Measurements from ENCODE around the gene POLG2. TPM values are rescaled to one million over a fixed set of nuclear protein-coding genes. Genes with fewer than 3 reads are reported as not detected.

POLG2 gene
- 7.7 and 8.4 TPM in 2 replicates for polyA plus RNA-seq (2013)

DNA sequence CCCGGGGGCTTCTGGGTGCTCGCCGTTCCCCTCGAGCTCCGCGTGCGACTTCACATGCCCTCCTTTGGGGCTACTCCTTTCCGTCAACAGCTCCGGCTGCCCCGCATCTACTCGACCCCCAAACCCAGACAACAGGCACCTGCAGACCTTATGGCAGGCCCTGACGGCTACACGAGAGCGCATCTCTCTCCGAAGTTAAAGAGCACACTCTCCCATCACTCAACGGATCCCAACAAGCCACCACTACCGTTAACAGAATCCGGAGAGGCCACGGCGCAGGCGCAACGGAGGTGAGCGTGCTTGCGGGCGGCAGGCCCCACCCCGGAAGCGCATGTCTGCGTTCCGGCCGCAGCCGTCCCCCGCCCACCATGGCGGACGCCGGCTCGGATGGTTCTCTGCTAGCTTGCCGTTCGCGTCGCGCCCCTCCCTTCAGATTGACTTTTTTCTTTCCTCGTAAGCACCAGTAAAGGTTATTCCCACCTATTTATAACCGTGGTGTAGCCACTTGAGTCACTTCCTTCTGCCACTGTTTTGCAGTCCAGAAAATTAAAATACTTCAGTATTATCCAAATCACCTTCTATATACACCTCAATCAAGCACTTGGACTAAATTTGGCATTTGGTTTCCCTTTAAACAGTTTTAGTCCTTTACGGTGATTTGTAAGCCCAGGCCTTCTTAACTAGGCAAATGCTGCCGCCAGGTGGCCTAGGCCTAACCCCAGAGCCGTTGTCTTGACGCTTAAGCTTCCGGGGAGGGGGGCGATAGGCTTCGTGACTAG lies at the start of gene POLG2:
Gene POLG2, minus strand, starts transcription at position 269 of the 779 bp plus-strand sequence. Its CDS starts 86 bp downstream, at position 183.
- no peak within 1 kb of the TSS for H3K23ac ChIP-seq (ENCODE audit: low read length)
- H3K79me1 ChIP-seq (ENCODE audit: low read length), result peaks cover 4% of the 10 kb centered on the region
- no peak within 1 kb of the TSS for H4K91ac ChIP-seq (ENCODE audit: low read depth, low read length)
- peak within 1 kb of the TSS; percentile 77 for H3K4me3 ChIP-seq (ENCODE audit: low read depth, low read length)
- H3K4me2 ChIP-seq (ENCODE audit: low read length), result peak within 1 kb of the TSS; percentile 76
- peaks cover 3% of the 10 kb centered on the region for H3K79me2 ChIP-seq (ENCODE audit: control insufficient read depth, insufficient read depth, low read length, poor library complexity)
- peaks cover 2 to 3% of the 10 kb centered on the region in 2 experiments for H3K4me1 ChIP-seq (ENCODE audit: control insufficient read depth in 1 of 2, insufficient read depth in 2 of 2, low read length in 2 of 2)
- H3K18ac ChIP-seq (ENCODE audit: low read length), result peak within 1 kb of the TSS; percentile 30
- H3K36me3 ChIP-seq (ENCODE audit: control insufficient read depth in 1 of 2, insufficient read depth in 2 of 2, low read length in 2 of 2), result peaks cover 5 to 22% of the 10 kb centered on the region in 2 experiments
- peak; percentile 94 to 97 for DNase-seq
- H2BK12ac ChIP-seq (ENCODE audit: low read length), result no peak within 1 kb of the TSS
- no peak within 1 kb of the TSS for H2BK120ac ChIP-seq (ENCODE audit: insufficient read depth, low read length, poor library complexity)
- peak within 1 kb of the TSS; percentile 30 for H4K8ac ChIP-seq (ENCODE audit: low read depth, low read length)
- WGBS (ENCODE audit: extremely low coverage, insufficient coverage, insufficient read length), result no CpG with 5 or more reads among the region's 50 CpGs
- no peaks in the 10 kb centered on the region for H3K27me3 ChIP-seq (ENCODE audit: insufficient read depth, low read length)
- peak within 1 kb of the TSS; percentile 27 for H2AFZ ChIP-seq (ENCODE audit: insufficient read depth, low read length, poor library complexity)
- H2BK5ac ChIP-seq (ENCODE audit: low read depth, low read length, poor library complexity), result no peak within 1 kb of the TSS
- peak within 1 kb of the TSS; percentile 77 for H3K27ac ChIP-seq (ENCODE audit: low read depth, low read length)
- H3K9ac ChIP-seq (ENCODE audit: low read length), result peak within 1 kb of the TSS; percentile 74
- H2AK5ac ChIP-seq (ENCODE audit: low read length), result no peak within 1 kb of the TSS
- no peaks in the 10 kb centered on the region for H3K9me3 ChIP-seq (ENCODE audit: insufficient read depth, low read depth, low read length)
- peak within 1 kb of the TSS; percentile 26 for H3K14ac ChIP-seq (ENCODE audit: low read length)
- peak within 1 kb of the TSS; percentile 4 for H4K12ac ChIP-seq (ENCODE audit: low read depth, low read length)
- peak within 1 kb of the TSS; percentile 27 for H3K4ac ChIP-seq (ENCODE audit: low read depth, low read length)

DNA sequence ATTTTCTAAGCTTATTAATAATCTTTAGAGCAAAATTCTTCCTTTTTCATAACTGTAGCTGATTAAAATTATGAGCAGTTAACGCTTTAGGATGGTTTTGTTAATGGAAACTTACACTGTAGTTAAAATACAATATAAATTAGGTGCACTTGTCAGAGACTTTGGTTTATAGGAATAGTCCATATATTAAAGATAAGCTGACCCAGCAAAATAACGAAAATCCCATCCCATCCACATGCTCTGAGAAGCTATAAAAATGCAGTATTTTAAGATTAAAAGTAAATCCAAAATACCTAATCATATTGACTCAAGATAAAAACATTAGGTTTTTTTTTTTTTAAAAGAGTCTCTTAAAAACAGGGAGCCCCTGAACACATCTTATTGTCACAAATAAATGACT lies 47.9 kb upstream of the POLG2 start:
- no peaks in the 10 kb centered on the region for H3K4me1 ChIP-seq (ENCODE audit: control insufficient read depth in 1 of 2, insufficient read depth in 2 of 2, low read length in 2 of 2)
- H3K4me3 ChIP-seq (ENCODE audit: low read depth, low read length), result no peak overlapping the region
- H3K79me1 ChIP-seq (ENCODE audit: low read length), result no peaks in the 10 kb centered on the region
- no peak overlapping the region for H3K14ac ChIP-seq (ENCODE audit: low read length)
- no peak overlapping the region for H3K23ac ChIP-seq (ENCODE audit: low read length)
- H2BK120ac ChIP-seq (ENCODE audit: insufficient read depth, low read length, poor library complexity), result no peak overlapping the region
- H3K27me3 ChIP-seq (ENCODE audit: insufficient read depth, low read length), result no peaks in the 10 kb centered on the region
- WGBS (ENCODE audit: extremely low coverage, insufficient coverage, insufficient read length), result no CpG with 5 or more reads among the region's 2 CpGs
- H3K4me2 ChIP-seq (ENCODE audit: low read length), result no peak overlapping the region
- no peak overlapping the region for H2AK5ac ChIP-seq (ENCODE audit: low read length)
- H3K9me3 ChIP-seq (ENCODE audit: insufficient read depth, low read depth, low read length), result peaks cover 2% of the 10 kb centered on the region
- DNase-seq, result no peak
- no peaks in the 10 kb centered on the region for H3K79me2 ChIP-seq (ENCODE audit: control insufficient read depth, insufficient read depth, low read length, poor library complexity)
- no peak overlapping the region for H2AFZ ChIP-seq (ENCODE audit: insufficient read depth, low read length, poor library complexity)
- no peak overlapping the region for H3K18ac ChIP-seq (ENCODE audit: low read length)
- no peak overlapping the region for H3K9ac ChIP-seq (ENCODE audit: low read length)
- no peak overlapping the region for H2BK12ac ChIP-seq (ENCODE audit: low read length)
- no peak overlapping the region for H4K91ac ChIP-seq (ENCODE audit: low read depth, low read length)
- no peak overlapping the region for H4K12ac ChIP-seq (ENCODE audit: low read depth, low read length)
- H2BK5ac ChIP-seq (ENCODE audit: low read depth, low read length, poor library complexity), result no peak overlapping the region
- peaks cover 19 to 37% of the 10 kb centered on the region in 2 experiments for H3K36me3 ChIP-seq (ENCODE audit: control insufficient read depth in 1 of 2, insufficient read depth in 2 of 2, low read length in 2 of 2)
- no peak overlapping the region for H4K8ac ChIP-seq (ENCODE audit: low read depth, low read length)
- H3K27ac ChIP-seq (ENCODE audit: low read depth, low read length), result no peak overlapping the region
- H3K4ac ChIP-seq (ENCODE audit: low read depth, low read length), result no peak overlapping the region

DNA sequence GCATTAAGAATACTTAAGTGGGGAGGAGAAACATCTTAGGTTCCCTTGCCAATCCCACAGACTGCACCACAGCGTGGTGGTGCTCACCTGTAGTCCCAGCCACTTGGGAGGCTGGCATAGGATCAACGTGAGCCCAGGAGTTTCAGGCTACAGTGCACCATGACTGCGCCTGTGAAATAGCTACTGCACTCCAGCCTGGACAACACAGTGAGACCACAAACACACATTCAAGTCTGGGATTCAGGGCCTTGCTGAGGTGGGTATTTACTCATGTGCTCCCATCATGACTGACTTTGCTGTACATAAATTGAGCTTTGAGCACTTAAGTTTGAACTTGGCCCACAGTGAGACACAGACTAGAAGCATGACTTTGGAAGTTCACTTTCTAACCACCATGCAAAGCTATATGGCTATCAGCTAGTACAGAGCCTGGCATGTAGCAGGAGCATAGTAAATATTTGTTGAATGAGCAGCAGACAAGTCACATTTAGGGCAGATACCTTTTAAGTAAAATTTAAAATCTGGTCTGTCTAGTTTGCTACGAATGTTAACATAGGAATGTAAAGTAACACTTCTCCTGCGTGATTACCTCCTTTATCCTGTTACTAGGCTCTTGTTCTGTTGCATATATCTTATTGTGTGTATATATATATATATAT lies 43.4 kb upstream of the POLG2 start:
- Histone ChIP-seq H3K4me3 (ENCODE audit: low read depth, low read length) (no peak overlapping the region), H3K27ac (ENCODE audit: low read depth, low read length) (no peak overlapping the region), H2BK12ac (ENCODE audit: low read length) (no peak overlapping the region), H3K23ac (ENCODE audit: low read length) (no peak overlapping the region), H3K79me2 (ENCODE audit: control insufficient read depth, insufficient read depth, low read length, poor library complexity) (no peaks in the 10 kb centered on the region), H3K18ac (ENCODE audit: low read length) (no peak overlapping the region), H3K4me2 (ENCODE audit: low read length) (no peak overlapping the region), H3K4me1 (ENCODE audit: control insufficient read depth in 1 of 2, insufficient read depth in 2 of 2, low read length in 2 of 2) (no peaks in the 10 kb centered on the region), H2AK5ac (ENCODE audit: low read length) (no peak overlapping the region), H3K36me3 (ENCODE audit: control insufficient read depth in 1 of 2, insufficient read depth in 2 of 2, low read length in 2 of 2) (peaks cover 21 to 42% of the 10 kb centered on the region in 2 experiments), H2BK120ac (ENCODE audit: insufficient read depth, low read length, poor library complexity) (no peak overlapping the region), H2BK5ac (ENCODE audit: low read depth, low read length, poor library complexity) (no peak overlapping the region), H3K9ac (ENCODE audit: low read length) (no peak overlapping the region), H3K14ac (ENCODE audit: low read length) (no peak overlapping the region), H3K27me3 (ENCODE audit: insufficient read depth, low read length) (no peaks in the 10 kb centered on the region), H4K8ac (ENCODE audit: low read depth, low read length) (no peak overlapping the region), H3K9me3 (ENCODE audit: insufficient read depth, low read depth, low read length) (peaks cover 2% of the 10 kb centered on the region), H4K12ac (ENCODE audit: low read depth, low read length) (no peak overlapping the region), H4K91ac (ENCODE audit: low read depth, low read length) (no peak overlapping the region), H2AFZ (ENCODE audit: insufficient read depth, low read length, poor library complexity) (no peak overlapping the region), H3K79me1 (ENCODE audit: low read length) (no peaks in the 10 kb centered on the region), H3K4ac (ENCODE audit: low read depth, low read length) (no peak overlapping the region)
- DNase-seq, result peak; percentile 17 to 74
- WGBS (ENCODE audit: extremely low coverage, insufficient coverage, insufficient read length), result no CpG with 5 or more reads among the region's 5 CpGs

DNA sequence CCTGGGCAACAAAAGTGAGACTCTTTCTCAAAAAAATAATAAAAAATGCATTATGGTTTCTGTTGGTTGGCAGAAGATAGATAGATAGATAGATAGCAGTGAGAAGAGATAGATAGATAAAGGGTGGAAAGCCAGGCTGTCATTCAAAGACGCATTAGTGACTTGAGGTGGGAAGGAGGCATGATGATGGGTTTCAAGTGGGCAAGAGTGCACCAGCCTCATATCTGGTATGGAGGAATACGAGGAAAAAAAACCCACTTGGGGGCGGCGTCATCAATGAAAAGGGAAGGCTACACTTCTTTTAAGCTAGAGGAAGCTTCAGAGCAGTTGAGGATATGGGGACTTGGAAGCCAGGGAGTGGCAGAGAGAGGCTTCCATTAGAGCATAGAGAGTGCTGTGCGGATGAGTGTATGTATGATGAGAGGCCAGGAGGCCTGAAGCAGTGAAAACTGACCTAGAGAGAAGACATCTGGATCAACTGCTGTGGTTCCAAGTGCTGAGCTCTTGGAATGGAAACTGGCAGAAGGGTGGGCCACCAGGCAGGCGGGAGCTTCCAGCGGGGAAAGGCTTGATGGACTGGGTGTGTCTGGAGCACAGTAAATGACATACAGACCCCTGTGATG lies 41.8 kb upstream of the POLG2 start:
- H3K4me1 ChIP-seq (ENCODE audit: control insufficient read depth in 1 of 2, insufficient read depth in 2 of 2, low read length in 2 of 2), result no peaks in the 10 kb centered on the region
- no peaks in the 10 kb centered on the region for H3K27me3 ChIP-seq (ENCODE audit: insufficient read depth, low read length)
- no peaks in the 10 kb centered on the region for H3K79me2 ChIP-seq (ENCODE audit: control insufficient read depth, insufficient read depth, low read length, poor library complexity)
- no peak overlapping the region for H3K18ac ChIP-seq (ENCODE audit: low read length)
- no peak overlapping the region for H2AFZ ChIP-seq (ENCODE audit: insufficient read depth, low read length, poor library complexity)
- peaks cover 2% of the 10 kb centered on the region for H3K9me3 ChIP-seq (ENCODE audit: insufficient read depth, low read depth, low read length)
- H3K9ac ChIP-seq (ENCODE audit: low read length), result no peak overlapping the region
- H4K91ac ChIP-seq (ENCODE audit: low read depth, low read length), result no peak overlapping the region
- WGBS (ENCODE audit: extremely low coverage, insufficient coverage, insufficient read length), result no CpG with 5 or more reads among the region's 7 CpGs
- H3K27ac ChIP-seq (ENCODE audit: low read depth, low read length), result no peak overlapping the region
- no peak overlapping the region for H3K4me3 ChIP-seq (ENCODE audit: low read depth, low read length)
- no peak overlapping the region for H2BK5ac ChIP-seq (ENCODE audit: low read depth, low read length, poor library complexity)
- DNase-seq, result no peak
- H3K36me3 ChIP-seq (ENCODE audit: control insufficient read depth in 1 of 2, insufficient read depth in 2 of 2, low read length in 2 of 2), result peaks cover 24 to 54% of the 10 kb centered on the region in 2 experiments
- H2BK120ac ChIP-seq (ENCODE audit: insufficient read depth, low read length, poor library complexity), result no peak overlapping the region
- H3K4me2 ChIP-seq (ENCODE audit: low read length), result no peak overlapping the region
- H3K79me1 ChIP-seq (ENCODE audit: low read length), result no peaks in the 10 kb centered on the region
- H3K4ac ChIP-seq (ENCODE audit: low read depth, low read length), result no peak overlapping the region
- H2BK12ac ChIP-seq (ENCODE audit: low read length), result no peak overlapping the region
- no peak overlapping the region for H3K23ac ChIP-seq (ENCODE audit: low read length)
- no peak overlapping the region for H2AK5ac ChIP-seq (ENCODE audit: low read length)
- no peak overlapping the region for H4K12ac ChIP-seq (ENCODE audit: low read depth, low read length)
- H4K8ac ChIP-seq (ENCODE audit: low read depth, low read length), result no peak overlapping the region
- no peak overlapping the region for H3K14ac ChIP-seq (ENCODE audit: low read length)
